HEK293 (cell line): ENCODE measurements around the gene UBE2F.

Source experiments
- CTCF ChIA-PET: fragments of 350-600 bp; formaldehyde crosslinking; extraction: SDS; loops from one replicate; lab custom pipeline; 2021; ENCODE audit warnings: antibody characterized with exemption; lab: Yijun Ruan, JAX
- POLR2A ChIA-PET: fragments of 300-600 bp; formaldehyde crosslinking; extraction: SDS; loops from one replicate; lab custom pipeline; 2020; ENCODE audit warnings: antibody characterized with exemption, inconsistent platforms; lab: Yijun Ruan, JAX
- H3K27ac ChIP-seq: fragments of 200-500 bp; sonication (Bioruptor generic); 2 replicates; pipeline ENCODE4 v1.5.1; 2014; ENCODE audit warnings: low read depth, low read length, control low read depth, inconsistent platforms; ENCODE audit errors: extremely low read depth
- H3K36me3 ChIP-seq, 2 experiments: fragments of 200-500 bp in 1 of 2; sonication (Bioruptor generic) in 1 of 2; 1 replicate in 1 of 2; 2 replicates in 1 of 2; pipeline ENCODE4 v1.5.1; 2014 to 2017; ENCODE audit warnings: inconsistent platforms in 2 of 2, low read length in 2 of 2; ENCODE audit not compliant: control insufficient read depth in 2 of 2, insufficient read depth in 1 of 2
- H3K4me1 ChIP-seq: fragments of 200-500 bp; sonication (Bioruptor generic); 2 replicates; pipeline ENCODE4 v1.5.1; 2014; ENCODE audit warnings: mild to moderate bottlenecking, low read length, inconsistent platforms; ENCODE audit not compliant: control insufficient read depth, insufficient read depth
- H3K4me3 ChIP-seq: 2 replicates; pipeline ENCODE4 v1.5.1; 2011; ENCODE audit warnings: low read depth, mild to moderate bottlenecking, control low read depth, low read length, moderate library complexity
- H3K9me3 ChIP-seq: fragments of 200-500 bp; sonication (Bioruptor generic); 2 replicates; pipeline ENCODE4 v1.5.1; 2014; ENCODE audit warnings: low read depth, low read length, inconsistent platforms; ENCODE audit not compliant: control insufficient read depth, insufficient read depth
- PRDM1 ChIP-seq: fragments of 450-650 bp; formaldehyde crosslinking; IDR thresholded peaks from 2 replicates; pipeline ENCODE4; 2016; ENCODE audit warnings: missing biosample characterization, missing genetic modification characterization
- SCRT1 ChIP-seq: fragments of 450-650 bp; formaldehyde crosslinking; IDR thresholded peaks from 2 replicates; pipeline ENCODE4 v1.5.1; 2016; ENCODE audit warnings: missing biosample characterization, missing genetic modification characterization, borderline replicate concordance
- SETDB1 ChIP-seq: IDR thresholded peaks from one replicate; pipeline ENCODE4 v1.6.1; 2017; ENCODE audit warnings: mild to moderate bottlenecking, low read length, moderate library complexity, mixed read lengths; ENCODE audit not compliant: insufficient read length
- ZNF133 ChIP-seq: fragments of 450-650 bp; formaldehyde crosslinking; IDR thresholded peaks from 2 replicates; pipeline ENCODE4 v1.5.1; 2016; ENCODE audit warnings: missing biosample characterization, missing genetic modification characterization
- ZNF140 ChIP-seq: fragments of 450-650 bp; formaldehyde crosslinking; IDR thresholded peaks from 2 replicates; pipeline ENCODE4 v1.5.1; 2016; ENCODE audit warnings: missing biosample characterization, missing genetic modification characterization
- ZNF148 ChIP-seq: fragments of 450-650 bp; formaldehyde crosslinking; IDR thresholded peaks from 2 replicates; pipeline ENCODE4 v1.5.0; 2017; ENCODE audit warnings: missing biosample characterization, missing genetic modification characterization, borderline replicate concordance
- ZNF157 ChIP-seq: fragments of 450-650 bp; formaldehyde crosslinking; IDR thresholded peaks from 2 replicates; pipeline ENCODE4 v1.5.1; 2016; ENCODE audit warnings: missing biosample characterization, missing genetic modification characterization
- ZNF202 ChIP-seq: fragments of 450-650 bp; formaldehyde crosslinking; IDR thresholded peaks from 2 replicates; pipeline ENCODE4 v1.5.1; 2016; ENCODE audit warnings: missing biosample characterization, missing genetic modification characterization, borderline replicate concordance
- ZNF221 ChIP-seq: fragments of 450-650 bp; formaldehyde crosslinking; IDR thresholded peaks from 2 replicates; pipeline ENCODE4 v1.5.1; 2017; ENCODE audit warnings: missing biosample characterization, missing genetic modification characterization, borderline replicate concordance
- ZNF23 ChIP-seq: fragments of 450-650 bp; formaldehyde crosslinking; IDR thresholded peaks from 2 replicates; pipeline ENCODE4 v1.5.1; 2016; ENCODE audit warnings: missing biosample characterization, missing genetic modification characterization, borderline replicate concordance
- ZNF324 ChIP-seq: fragments of 450-650 bp; formaldehyde crosslinking; IDR thresholded peaks from 2 replicates; pipeline ENCODE4 v1.5.1; 2016; ENCODE audit warnings: missing biosample characterization, missing genetic modification characterization
- ZNF366 ChIP-seq: fragments of 450-650 bp; formaldehyde crosslinking; conservative IDR thresholded peaks from 2 replicates; pipeline ENCODE4 v1.5.1; 2016; ENCODE audit warnings: missing biosample characterization, missing genetic modification characterization
- ZNF394 ChIP-seq: fragments of 450-650 bp; formaldehyde crosslinking; IDR thresholded peaks from 2 replicates; pipeline ENCODE4 v1.5.1; 2016; ENCODE audit warnings: missing biosample characterization, missing genetic modification characterization, mild to moderate bottlenecking, moderate library complexity, borderline replicate concordance
- ZNF629 ChIP-seq: fragments of 450-650 bp; formaldehyde crosslinking; IDR thresholded peaks from 2 replicates; pipeline ENCODE4 v1.5.1; 2017; ENCODE audit warnings: missing biosample characterization, missing genetic modification characterization
- ZNF677 ChIP-seq: fragments of 450-650 bp; IDR thresholded peaks from 2 replicates; pipeline ENCODE4 v1.5.0; 2018; ENCODE audit warnings: missing biosample characterization, mild to moderate bottlenecking, missing genetic modification characterization, moderate library complexity
- ZSCAN4 ChIP-seq: fragments of 450-650 bp; formaldehyde crosslinking; IDR thresholded peaks from 2 replicates; pipeline ENCODE4 v1.5.1; 2017; ENCODE audit warnings: missing biosample characterization, missing genetic modification characterization
- TF ChIP-seq, protein P1 (sequence below): fragments of 450-650 bp; formaldehyde crosslinking; IDR thresholded peaks from 2 replicates; pipeline ENCODE4 v1.5.1; 2016; ENCODE audit warnings: missing biosample characterization, missing genetic modification characterization, borderline replicate concordance

UBE2F gene

GRCh38 chr2:237943395-237944094 is 23.3 kb upstream of the UBE2F start (continued):
- TF ChIP-seq, protein P1, sequence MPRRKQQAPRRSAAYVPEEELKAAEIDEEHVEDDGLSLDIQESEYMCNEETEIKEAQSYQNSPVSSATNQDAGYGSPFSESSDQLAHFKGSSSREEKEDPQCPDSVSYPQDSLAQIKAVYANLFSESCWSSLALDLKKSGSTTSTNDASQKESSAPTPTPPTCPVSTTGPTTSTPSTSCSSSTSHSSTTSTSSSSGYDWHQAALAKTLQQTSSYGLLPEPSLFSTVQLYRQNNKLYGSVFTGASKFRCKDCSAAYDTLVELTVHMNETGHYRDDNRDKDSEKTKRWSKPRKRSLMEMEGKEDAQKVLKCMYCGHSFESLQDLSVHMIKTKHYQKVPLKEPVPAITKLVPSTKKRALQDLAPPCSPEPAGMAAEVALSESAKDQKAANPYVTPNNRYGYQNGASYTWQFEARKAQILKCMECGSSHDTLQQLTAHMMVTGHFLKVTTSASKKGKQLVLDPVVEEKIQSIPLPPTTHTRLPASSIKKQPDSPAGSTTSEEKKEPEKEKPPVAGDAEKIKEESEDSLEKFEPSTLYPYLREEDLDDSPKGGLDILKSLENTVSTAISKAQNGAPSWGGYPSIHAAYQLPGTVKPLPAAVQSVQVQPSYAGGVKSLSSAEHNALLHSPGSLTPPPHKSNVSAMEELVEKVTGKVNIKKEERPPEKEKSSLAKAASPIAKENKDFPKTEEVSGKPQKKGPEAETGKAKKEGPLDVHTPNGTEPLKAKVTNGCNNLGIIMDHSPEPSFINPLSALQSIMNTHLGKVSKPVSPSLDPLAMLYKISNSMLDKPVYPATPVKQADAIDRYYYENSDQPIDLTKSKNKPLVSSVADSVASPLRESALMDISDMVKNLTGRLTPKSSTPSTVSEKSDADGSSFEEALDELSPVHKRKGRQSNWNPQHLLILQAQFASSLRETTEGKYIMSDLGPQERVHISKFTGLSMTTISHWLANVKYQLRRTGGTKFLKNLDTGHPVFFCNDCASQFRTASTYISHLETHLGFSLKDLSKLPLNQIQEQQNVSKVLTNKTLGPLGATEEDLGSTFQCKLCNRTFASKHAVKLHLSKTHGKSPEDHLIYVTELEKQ (tag by site-specific recombination) = no peak

DNA sequence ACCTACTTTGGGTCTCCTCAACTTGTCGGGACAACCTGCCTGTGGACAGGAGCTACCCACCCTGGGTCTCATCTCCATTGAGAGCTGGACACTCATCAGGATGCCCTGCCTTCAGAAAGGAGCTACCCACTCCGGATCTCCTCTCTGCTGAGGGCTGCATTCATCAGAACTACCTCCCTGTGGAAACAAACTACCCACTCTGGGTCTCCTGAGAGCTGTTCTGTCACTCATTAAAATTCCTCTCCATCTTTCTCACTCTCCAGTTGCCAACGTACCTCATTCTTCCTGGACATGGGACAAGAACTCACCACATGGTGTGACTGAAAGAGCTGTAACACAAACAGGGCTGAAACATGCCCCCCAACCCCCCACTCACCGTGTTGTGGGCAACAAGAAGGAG is 22.5 kb upstream of the UBE2F start:
- POLR2A ChIA-PET = no interaction called here
- Histone ChIP-seq H3K4me1 (no peaks in the 10 kb centered on the region), H3K27ac (no peak overlapping the region), H3K4me3 (no peak overlapping the region), H3K36me3 (no peaks in the 10 kb centered on the region), H3K9me3 (no peaks in the 10 kb centered on the region)
- CTCF ChIA-PET = no interaction called here
- TF ChIP-seq ZNF23 (tag by site-specific recombination) (no peak), SETDB1 (peak; percentile 95)
- TF ChIP-seq, all 188 proteins: peak for 1

- TF ChIP-seq ZNF133 (tag by site-specific recombination) = no peak
- no peak for TF ChIP-seq ZNF629 (tag by site-specific recombination)
- peak; percentile 82 for TF ChIP-seq ZNF366 (tag by site-specific recombination)
- TF ChIP-seq ZNF148 (tag by site-specific recombination) = no peak
- no peak for TF ChIP-seq ZNF202
- TF ChIP-seq ZNF221 = no peak
- no peak for TF ChIP-seq ZSCAN4 (tag by site-specific recombination)
- no peak for TF ChIP-seq ZNF394 (tag by site-specific recombination)
- no peak for TF ChIP-seq ZNF157 (tag by site-specific recombination)
- no peak for TF ChIP-seq ZNF324
- TF ChIP-seq PRDM1 = peak; percentile 56; the same call in 1 of the 2 replicates
- no peak for TF ChIP-seq ZNF677 (tag by site-specific recombination)
- no peak for TF ChIP-seq ZNF140 (tag by site-specific recombination)
- no peak for TF ChIP-seq SCRT1
- H3K9me3 ChIP-seq = no peaks in the 10 kb centered on the region
These were observed 20.4 kb upstream of the UBE2F start for GRCh38 chr2:237946423-237946822.

More at GRCh38 chr2:237946423-237946822, 20.4 kb upstream of the UBE2F start:
- no peaks in the 10 kb centered on the region for H3K4me1 ChIP-seq
- H3K27ac ChIP-seq = no peak overlapping the region
- POLR2A ChIA-PET = no interaction called here
- no peaks in the 10 kb centered on the region for H3K36me3 ChIP-seq
- H3K4me3 ChIP-seq = no peak overlapping the region
- CTCF ChIA-PET = interaction anchor here (0.6 to 1.0 kb wide), 2 partner anchors 24 to 132 kb away, joined by 3 read pairs; no protein-coding TSS in a partner anchor
